Fibroblast of upper back skin (primary cell): ENCODE measurements around the gene DCD.
"Not testable (repeated sequence)": the region's sequence is repeated elsewhere in the genome, so short reads cannot be mapped to it uniquely, and the experiment has no call there.

Experiments used
- DNase-seq: peaks from one replicate; pipeline ENCODE4 v3.0.0-alpha.2; 2013

The DCD gene

GRCh38 chr12:54650889-54651288, 2.7 kb upstream of the DCD start:
- no peak for DNase-seq

- DNase-seq = peak; percentile 2
Observed at GRCh38 chr12:54650409-54650808, 2.2 kb upstream of the DCD start.

GRCh38 chr12:54649825-54650224, 1.7 kb upstream of the DCD start:
- DNase-seq = no peak

- no peak for DNase-seq
Observed at GRCh38 chr12:54641554-54641953, 6.6 kb downstream of the DCD start.

GRCh38 chr12:54641089-54641488, 7.1 kb downstream of the DCD start:
- no peak for DNase-seq

GRCh38 chr12:54639112-54639511, 9.1 kb downstream of the DCD start:
- not testable (repeated sequence) for DNase-seq

GRCh38 chr12:54634795-54635194, 13.4 kb downstream of the DCD start, which contains the start of gene LACRT:
LACRT (minus strand) TSS chr12:54634895; CDS start chr12:54634841, 54 bp downstream.
- DNase-seq = no peak

GRCh38 chr12:54631988-54632728, 16.0 kb downstream of the DCD start:
- DNase-seq = no peak

- no peak for DNase-seq
Observed at GRCh38 chr12:54631551-54631950, 16.6 kb downstream of the DCD start.

- no peak for DNase-seq
Observed at GRCh38 chr12:54629925-54630324, 18.2 kb downstream of the DCD start.

GRCh38 chr12:54628186-54628846, 19.8 kb downstream of the DCD start:
- no peak for DNase-seq

- DNase-seq = no peak
Observed at GRCh38 chr12:54627304-54627703, 20.9 kb downstream of the DCD start.

GRCh38 chr12:54625598-54625997, 22.6 kb downstream of the DCD start:
- no peak for DNase-seq

- DNase-seq = peak; percentile 14
Observed at GRCh38 chr12:54624315-54625279, 23.6 kb downstream of the DCD start.

- DNase-seq = no peak
Observed at GRCh38 chr12:54622463-54623183, 25.5 kb downstream of the DCD start.

- DNase-seq = no peak
Observed at GRCh38 chr12:54616933-54617680, 31.1 kb downstream of the DCD start.

GRCh38 chr12:54612225-54612750, 35.9 kb downstream of the DCD start:
- DNase-seq = no peak

GRCh38 chr12:54611715-54612149, 36.4 kb downstream of the DCD start:
- no peak for DNase-seq

GRCh38 chr12:54608769-54609168, 39.4 kb downstream of the DCD start:
- DNase-seq = no peak

- DNase-seq = no peak
Observed at GRCh38 chr12:54608156-54608555, 40.0 kb downstream of the DCD start.

- DNase-seq = no peak
Observed at GRCh38 chr12:54606556-54606955, 41.6 kb downstream of the DCD start.
